Measurements from ENCODE around the gene EDDM13.

- TF ChIP-seq PATZ1 (CRISPR knock-in tag; IDR thresholded peaks at IDR 0.05; ENCODE audit: borderline replicate concordance), result no peak
- no peak for TF ChIP-seq CSRNP3 (CRISPR knock-in tag; IDR thresholded peaks at IDR 0.05)
- TF ChIP-seq POU6F1 (CRISPR knock-in tag; IDR thresholded peaks at IDR 0.05; ENCODE audit: borderline replicate concordance, low read depth), result no peak
- no peak for TF ChIP-seq SNAI2 (CRISPR knock-in tag; IDR thresholded peaks at IDR 0.05)
- no peak for TF ChIP-seq ZNF70 (CRISPR knock-in tag; IDR thresholded peaks at IDR 0.05)
- no peak for TF ChIP-seq OSR1 (CRISPR knock-in tag; IDR thresholded peaks at IDR 0.05)
- no peak for TF ChIP-seq ARNTL (CRISPR knock-in tag; IDR thresholded peaks at IDR 0.05; ENCODE audit: borderline replicate concordance, low read depth)
- no peak for TF ChIP-seq CREB5 (CRISPR knock-in tag; IDR thresholded peaks at IDR 0.05; ENCODE audit: low read depth)
- TF ChIP-seq ZNF565 (CRISPR knock-in tag; conservative IDR thresholded peaks at IDR 0.05; ENCODE audit: low read depth), result no peak
- no peak for TF ChIP-seq ZFP30 (CRISPR knock-in tag; IDR thresholded peaks at IDR 0.05)
- TF ChIP-seq ISL1 (CRISPR knock-in tag; IDR thresholded peaks at IDR 0.05), result no peak
- TF ChIP-seq ZNF8 (CRISPR knock-in tag; IDR thresholded peaks at IDR 0.05), result no peak
- no peak for TF ChIP-seq ZFP3 (CRISPR knock-in tag; IDR thresholded peaks at IDR 0.05)
- no peak for TF ChIP-seq BACH2 (CRISPR knock-in tag; IDR thresholded peaks at IDR 0.05; ENCODE audit: borderline replicate concordance)
These were observed 1.1 kb downstream of the EDDM13 start for GRCh38 chr19:56273563-56274117.

Data from SK-N-SH treated with all-trans-retinoic acid at 6 μM for 48 hours (cell line).